Midbrain (tissue), 1 donor: ENCODE data around the gene RPS5.
"Not testable (repeated sequence)": the region's sequence is repeated elsewhere in the genome, so short reads cannot be mapped to it uniquely, and the experiment has no call there.

Source experiments
- DNase-seq: peaks from one replicate; lab custom pipeline; 2025; lab: John Stamatoyannopoulos, UW

Gene RPS5

DNA sequence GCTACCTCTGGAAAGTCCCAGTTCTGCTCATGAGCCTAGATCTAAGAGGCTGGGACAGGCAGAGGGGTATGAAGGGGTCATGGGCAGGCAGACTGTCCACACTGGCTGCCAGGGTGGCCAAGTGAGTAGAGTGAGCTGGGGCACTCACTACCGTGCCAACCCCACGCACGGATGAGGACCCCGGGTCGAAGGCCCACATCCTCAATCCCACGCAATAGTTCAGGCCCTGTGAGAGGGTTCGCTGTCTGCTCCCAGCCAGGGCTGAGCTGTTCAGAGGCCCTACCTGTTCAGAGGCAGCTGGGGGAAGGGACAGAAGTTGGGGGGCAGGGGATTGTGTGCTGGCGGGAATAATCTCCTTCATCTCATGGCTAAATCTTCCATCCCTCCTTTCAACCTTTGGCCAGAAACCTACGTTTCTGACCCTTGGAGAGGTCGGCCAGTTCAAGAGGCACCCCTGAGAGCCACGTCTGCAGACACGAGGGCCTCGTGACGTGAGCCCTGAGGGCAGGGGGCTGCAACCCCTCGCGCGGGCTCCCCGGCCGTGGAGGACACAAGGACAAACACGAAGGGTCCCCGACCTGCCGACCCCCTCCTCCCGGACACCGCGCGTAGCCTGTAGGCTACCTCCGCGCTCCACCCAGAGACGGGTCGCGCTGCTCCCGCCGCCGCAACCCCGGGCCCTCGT is 1.0 kb upstream of the RPS5 start:
- DNase-seq = no peak

- no peak for DNase-seq
These were observed 487 bp downstream of the RPS5 start for GRCh38 chr19:58387338-58388174.

- no peak for DNase-seq
These were observed 1.1 kb downstream of the RPS5 start for GRCh38 chr19:58388175-58388526.

DNA sequence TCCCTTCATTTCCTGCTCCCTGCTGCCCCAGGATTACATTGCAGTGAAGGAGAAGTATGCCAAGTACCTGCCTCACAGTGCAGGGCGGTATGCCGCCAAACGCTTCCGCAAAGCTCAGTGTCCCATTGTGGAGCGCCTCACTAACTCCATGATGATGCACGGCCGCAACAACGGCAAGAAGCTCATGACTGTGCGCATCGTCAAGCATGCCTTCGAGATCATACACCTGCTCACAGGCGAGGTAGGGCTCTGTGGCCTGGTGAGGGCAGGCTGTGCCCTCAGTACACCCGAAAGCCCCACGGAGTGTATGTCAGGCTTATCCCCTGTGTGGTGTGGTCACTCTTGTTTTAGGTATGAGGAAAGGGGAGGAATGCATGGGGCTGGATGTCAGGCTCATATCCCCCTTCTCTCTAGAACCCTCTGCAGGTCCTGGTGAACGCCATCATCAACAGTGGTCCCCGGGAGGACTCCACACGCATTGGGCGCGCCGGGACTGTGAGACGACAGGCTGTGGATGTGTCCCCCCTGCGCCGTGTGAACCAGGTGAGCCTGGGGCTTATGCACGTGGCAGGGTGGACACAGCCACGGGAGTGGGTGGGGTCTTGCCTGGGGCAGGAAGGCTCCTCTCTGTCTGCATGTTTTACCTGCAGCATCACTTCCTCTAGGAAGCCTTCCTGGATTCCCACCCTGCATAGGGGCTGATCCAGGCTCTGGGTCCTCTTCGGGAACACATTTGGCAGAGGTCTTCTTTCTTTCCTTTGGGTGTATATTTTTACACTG is 6.1 kb downstream of the RPS5 start:
- no peak for DNase-seq

DNA sequence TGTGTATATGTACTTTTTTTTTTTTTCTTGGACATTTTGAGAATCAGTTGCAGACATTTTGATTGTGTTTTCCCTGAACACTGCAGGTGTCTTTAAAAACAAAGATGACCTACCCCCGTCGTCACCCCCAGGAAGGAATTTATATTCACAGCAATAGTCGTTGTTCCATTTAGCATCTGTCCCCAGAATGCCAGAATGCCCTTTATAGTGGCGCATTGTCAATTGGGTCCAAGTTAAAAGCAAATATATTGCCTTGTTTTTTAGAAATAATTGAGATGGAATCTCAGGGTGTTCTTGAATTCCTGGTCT is 6.6 kb downstream of the RPS5 start:
- DNase-seq = no peak

GRCh38 chr19:58394821-58395219 is 7.8 kb downstream of the RPS5 start:
- DNase-seq = no peak

- DNase-seq = no peak
These were observed 8.3 kb downstream of the RPS5 start, which contains the start of gene RNF225 for GRCh38 chr19:58395220-58395978. Gene RNF225, plus strand, starts transcription at chr19:58395656. Its CDS starts 434 bp downstream, at chr19:58396090.

GRCh38 chr19:58395979-58396627 is 9.0 kb downstream of the RPS5 start:
- DNase-seq = no peak

- DNase-seq = no peak
These were observed 9.8 kb downstream of the RPS5 start for GRCh38 chr19:58396691-58397532.

DNA sequence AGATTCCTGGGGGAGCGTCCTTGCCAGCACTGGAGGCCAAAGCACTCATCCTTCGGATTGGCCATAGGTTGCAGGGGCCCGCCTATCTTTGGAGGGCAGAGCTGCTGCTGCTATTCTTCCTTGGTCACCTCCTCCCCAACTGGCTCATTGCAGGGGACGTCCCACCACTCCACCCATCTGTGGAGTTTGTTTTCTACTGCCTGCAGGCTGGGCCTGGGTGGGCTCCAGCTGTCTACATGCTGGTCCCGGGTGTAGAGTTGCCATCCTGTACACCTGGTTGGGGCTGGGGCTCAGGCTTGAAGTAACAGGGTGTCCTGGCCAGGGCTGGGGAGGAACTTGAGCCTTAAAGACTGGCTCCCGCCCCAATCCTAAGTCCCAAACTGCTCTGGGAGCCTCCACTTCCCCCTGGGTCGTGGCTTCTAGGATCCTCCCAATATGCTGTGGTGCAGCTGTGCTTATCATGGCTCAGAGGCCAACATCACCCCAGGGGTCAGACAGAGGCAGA is 10.5 kb downstream of the RPS5 start:
- no peak for DNase-seq

DNA sequence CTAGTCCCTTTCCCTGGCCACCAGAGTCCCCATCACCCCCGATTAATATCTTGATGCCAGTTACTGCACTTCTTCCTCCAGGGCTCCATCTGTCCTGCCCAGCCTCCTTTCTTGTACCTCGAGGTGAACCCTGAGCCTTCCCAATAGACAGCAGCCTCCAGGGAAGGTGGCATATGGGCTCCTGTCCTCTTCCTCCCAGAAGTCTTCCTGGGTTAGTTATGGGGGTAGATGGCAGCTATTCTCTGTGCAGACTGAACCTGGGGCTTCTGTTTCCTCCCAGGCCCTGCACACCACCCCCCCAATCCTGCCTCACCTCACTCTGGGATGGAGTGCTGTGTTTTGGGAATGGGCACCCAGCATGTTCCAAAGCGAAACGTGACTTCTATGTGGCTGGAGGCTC is 11.0 kb downstream of the RPS5 start:
- no peak for DNase-seq

- no peak for DNase-seq
These were observed 11.5 kb downstream of the RPS5 start for GRCh38 chr19:58398545-58398944.

GRCh38 chr19:58399903-58400302 is 12.8 kb downstream of the RPS5 start:
- no peak for DNase-seq

DNA sequence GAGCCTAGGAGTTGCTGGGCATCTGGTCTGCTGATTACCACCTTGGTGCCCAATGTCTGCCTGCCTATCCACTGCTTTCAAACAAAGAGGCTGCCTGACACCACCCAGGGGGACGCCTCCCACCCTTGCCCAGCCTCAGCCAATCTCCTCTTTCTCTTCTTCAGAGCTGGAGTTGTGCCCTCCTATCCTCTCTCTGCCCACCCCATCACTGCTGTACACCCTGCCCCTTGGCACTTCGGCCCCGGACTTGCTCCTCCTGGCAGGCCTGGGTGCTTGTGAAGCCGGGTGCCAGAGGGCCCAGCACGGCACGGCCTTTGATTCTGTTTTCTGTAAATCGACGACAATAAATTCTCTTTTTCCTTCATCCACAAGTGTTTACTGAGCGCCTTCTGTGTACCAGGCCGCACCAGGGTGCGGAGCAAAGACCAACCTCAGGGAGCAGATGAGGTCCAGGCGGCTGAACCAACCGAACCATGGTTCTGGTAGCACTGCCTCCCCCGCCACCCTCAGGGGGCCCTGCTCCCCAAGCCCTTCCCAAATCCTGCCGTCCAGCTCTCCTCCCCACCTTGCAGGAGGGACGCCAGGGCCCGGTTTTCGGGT is 13.3 kb downstream of the RPS5 start:
- peak; percentile 19 for DNase-seq

DNA sequence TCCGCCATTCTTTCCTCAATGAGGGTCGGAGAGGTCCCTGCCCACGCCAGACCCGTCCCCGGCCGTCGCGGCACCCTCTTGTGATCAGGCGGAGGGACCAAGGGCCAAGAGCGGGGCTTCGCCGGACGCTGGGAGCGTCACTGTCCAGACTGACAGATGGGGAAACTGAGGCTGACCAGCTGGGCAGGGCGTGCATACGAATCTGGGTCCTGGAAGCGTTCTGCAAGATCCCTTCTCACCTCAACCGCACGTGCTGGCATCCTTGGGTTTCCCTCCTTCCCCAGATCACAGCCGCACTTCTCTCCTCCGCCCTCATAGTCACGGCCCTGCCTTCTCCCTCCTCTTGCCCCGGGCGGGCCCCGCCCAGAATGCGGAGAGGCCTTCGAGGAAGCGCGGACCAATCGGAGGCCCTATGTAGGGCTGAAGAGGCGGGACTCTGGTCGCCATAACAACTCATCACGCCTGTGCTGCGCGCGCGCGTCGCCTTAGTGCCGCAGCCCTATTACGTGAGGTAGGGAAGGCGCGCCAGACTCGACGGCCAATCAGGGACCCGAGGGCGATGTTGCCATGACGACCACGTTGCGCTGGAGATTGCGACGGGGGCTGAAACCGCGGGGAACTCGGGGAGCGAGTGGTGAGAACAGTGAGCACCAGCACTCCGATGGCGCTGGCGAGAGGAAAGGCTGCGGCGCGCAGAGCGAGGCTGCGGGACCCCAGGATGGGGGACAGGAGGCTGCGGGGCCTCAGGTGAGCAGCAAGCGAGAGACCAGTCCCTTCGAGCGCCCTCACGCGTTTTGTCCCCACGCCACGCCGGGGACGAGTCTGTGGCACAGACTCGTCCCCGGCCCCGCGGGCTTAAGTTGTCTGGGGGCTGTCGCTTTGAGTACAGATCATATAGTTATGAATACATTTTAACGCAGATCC is 14.1 kb downstream of the RPS5 start:
- DNase-seq = peak; percentile 99

GRCh38 chr19:58401840-58402421 is 14.9 kb downstream of the RPS5 start:
- DNase-seq = no peak

DNA sequence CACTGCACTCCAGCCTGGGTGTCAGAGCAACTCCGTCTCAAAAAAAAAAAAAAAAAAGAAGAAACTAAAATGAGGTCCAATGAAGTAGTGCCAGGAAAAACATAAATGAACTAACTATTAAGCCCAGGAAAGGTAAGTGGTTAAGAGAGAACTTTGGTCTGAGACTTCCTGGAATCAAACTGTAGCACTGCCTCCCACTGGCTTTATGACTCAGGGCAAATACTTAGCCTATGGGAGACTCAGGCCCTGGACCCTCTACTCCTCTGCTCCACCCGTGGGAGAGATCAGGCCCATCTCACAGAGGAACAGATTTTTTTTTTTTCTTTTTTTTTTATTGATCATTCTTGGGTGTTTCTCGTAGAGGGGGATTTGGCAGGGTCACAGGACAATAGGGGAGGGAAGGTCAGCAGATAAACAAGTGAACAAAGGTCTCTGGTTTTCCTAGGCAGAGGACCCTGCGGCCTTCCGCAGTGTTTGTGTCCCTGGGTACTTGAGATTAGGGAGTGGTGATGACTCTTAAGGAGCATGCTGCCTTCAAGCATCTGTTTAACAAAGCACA is 16.9 kb downstream of the RPS5 start:
- DNase-seq = not testable (repeated sequence)
